ENCODE data around the gene IL2RG.

IL2RG gene

DNA sequence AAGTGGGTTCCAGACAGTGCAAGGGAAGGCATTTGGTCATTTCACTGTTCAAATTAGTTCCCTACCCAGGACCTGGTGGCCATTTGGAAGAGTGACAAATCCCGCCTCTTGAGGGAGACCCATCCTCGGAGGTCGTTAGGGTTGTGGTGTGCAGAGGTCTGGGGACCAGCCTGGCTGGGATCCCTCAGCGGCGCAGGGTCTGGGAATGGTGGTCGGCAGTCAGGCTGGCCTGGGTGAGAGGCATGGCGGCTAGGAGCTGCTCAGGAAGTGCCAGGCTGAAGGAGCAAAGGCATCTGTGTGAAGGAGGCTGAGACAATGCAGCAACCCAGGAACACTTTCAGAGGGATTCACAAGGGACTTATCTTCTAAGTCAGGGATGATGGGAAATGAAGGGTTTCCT, 40.0 kb upstream of the IL2RG start:
- TF ChIP-seq, protein P1, sequence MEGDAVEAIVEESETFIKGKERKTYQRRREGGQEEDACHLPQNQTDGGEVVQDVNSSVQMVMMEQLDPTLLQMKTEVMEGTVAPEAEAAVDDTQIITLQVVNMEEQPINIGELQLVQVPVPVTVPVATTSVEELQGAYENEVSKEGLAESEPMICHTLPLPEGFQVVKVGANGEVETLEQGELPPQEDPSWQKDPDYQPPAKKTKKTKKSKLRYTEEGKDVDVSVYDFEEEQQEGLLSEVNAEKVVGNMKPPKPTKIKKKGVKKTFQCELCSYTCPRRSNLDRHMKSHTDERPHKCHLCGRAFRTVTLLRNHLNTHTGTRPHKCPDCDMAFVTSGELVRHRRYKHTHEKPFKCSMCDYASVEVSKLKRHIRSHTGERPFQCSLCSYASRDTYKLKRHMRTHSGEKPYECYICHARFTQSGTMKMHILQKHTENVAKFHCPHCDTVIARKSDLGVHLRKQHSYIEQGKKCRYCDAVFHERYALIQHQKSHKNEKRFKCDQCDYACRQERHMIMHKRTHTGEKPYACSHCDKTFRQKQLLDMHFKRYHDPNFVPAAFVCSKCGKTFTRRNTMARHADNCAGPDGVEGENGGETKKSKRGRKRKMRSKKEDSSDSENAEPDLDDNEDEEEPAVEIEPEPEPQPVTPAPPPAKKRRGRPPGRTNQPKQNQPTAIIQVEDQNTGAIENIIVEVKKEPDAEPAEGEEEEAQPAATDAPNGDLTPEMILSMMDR (IDR thresholded peaks at IDR 0.05; ENCODE audit: extremely low read depth, insufficient read depth, missing control alignments), result no peak
- DNase-seq (ENCODE audit: low spot score), result no peak
- in situ Hi-C loops (cut with MboI; ENCODE audit: low pct_unique_long_range_greater_than_20kb, low sequenced_read_pairs, unreplicated experiment), result no loop called here

DNA sequence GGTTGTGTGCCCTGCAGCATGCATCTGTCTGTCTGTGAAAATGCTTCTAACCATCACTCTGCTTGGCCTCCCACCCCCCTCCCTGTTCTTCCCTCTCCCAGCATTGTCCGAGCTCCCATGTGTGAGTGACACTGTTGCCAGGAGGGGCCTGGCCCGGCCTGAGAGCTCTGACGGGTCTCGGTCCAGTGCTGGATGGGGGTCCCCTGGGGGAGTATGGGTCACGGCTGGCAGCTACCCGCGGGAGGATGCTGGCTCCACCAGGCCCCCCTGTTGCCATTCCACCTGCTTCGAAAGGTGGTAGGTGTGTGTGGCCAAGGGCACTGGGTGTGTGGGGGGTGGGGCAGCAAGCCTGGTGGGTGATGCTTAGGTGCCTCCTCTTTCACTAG, 36.9 kb upstream of the IL2RG start:
- no peak for DNase-seq (ENCODE audit: low spot score)
- in situ Hi-C loops (cut with MboI; ENCODE audit: low pct_unique_long_range_greater_than_20kb, low sequenced_read_pairs, unreplicated experiment), result no loop called here
- TF ChIP-seq, protein P1 (IDR thresholded peaks at IDR 0.05; ENCODE audit: extremely low read depth, insufficient read depth, missing control alignments), result no peak

- no peak for DNase-seq (ENCODE audit: low spot score)
- TF ChIP-seq, protein P1 (IDR thresholded peaks at IDR 0.05; ENCODE audit: extremely low read depth, insufficient read depth, missing control alignments), result peak; percentile 12
- in situ Hi-C loops (cut with MboI; ENCODE audit: low pct_unique_long_range_greater_than_20kb, low sequenced_read_pairs, unreplicated experiment), result no loop called here
Observed at GRCh38 chrX:71147496-71148277, 36.3 kb upstream of the IL2RG start.

- TF ChIP-seq, protein P1 (IDR thresholded peaks at IDR 0.05; ENCODE audit: extremely low read depth, insufficient read depth, missing control alignments), result no peak
- DNase-seq (ENCODE audit: low spot score), result no peak
- in situ Hi-C loops (cut with MboI; ENCODE audit: low pct_unique_long_range_greater_than_20kb, low sequenced_read_pairs, unreplicated experiment), result no loop called here
Observed at GRCh38 chrX:71144651-71145050, 33.3 kb upstream of the IL2RG start, which contains the start of gene NLGN3. NLGN3 (plus strand) TSS chrX:71144841; CDS start chrX:71147750, 2,909 bp downstream.

DNA sequence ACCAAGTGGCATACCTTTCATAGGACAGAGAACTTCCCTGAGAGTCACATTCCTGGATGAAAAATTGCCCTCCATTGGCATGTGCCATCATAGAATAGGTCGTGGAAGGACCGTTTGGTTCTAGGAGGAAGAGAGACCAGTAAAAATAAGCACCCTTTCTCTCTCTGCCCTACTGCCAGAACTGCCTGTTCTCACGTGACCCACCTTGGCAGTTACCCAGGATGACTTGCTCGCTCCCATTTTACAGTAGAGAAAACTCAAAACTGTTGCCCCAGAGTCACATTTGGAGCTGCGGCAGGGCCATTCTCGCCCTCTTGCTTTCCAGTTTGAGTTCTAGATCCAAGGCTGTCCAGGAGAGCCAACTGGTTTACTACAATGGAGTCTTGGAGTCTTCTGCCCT, 32.1 kb upstream of the IL2RG start:
- TF ChIP-seq, protein P1 (IDR thresholded peaks at IDR 0.05; ENCODE audit: extremely low read depth, insufficient read depth, missing control alignments), result no peak
- in situ Hi-C loops (cut with MboI; ENCODE audit: low pct_unique_long_range_greater_than_20kb, low sequenced_read_pairs, unreplicated experiment), result no loop called here
- no peak for DNase-seq (ENCODE audit: low spot score)

DNA sequence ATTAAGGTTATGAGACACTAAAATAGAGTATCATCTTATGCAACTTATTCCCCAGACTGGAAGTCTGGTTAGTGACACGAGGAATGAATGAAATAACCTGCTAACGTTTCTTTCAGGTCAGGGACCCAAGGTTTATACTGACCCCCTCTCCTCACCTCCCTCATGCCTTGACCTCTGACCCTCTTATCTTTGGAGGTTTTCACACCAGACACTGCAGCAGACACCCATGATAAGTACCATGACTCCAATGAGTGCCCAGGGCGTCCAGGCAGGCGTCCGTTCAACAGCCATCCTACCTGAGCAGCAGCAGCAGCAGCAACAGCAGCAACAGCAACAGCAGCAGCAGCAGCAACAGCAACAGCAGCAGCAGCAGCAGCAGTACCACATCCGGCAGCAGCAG, 29.1 kb upstream of the IL2RG start:
- in situ Hi-C loops (cut with MboI; ENCODE audit: low pct_unique_long_range_greater_than_20kb, low sequenced_read_pairs, unreplicated experiment), result no loop called here

More for the DNA sequence above, 29.1 kb upstream of the IL2RG start:
- TF ChIP-seq, protein P1 (IDR thresholded peaks at IDR 0.05; ENCODE audit: extremely low read depth, insufficient read depth, missing control alignments), result no peak
- DNase-seq (ENCODE audit: low spot score), result no peak
